ENCODE measurements around the gene MSRB3.
"Not testable (repeated sequence)": the region's sequence is repeated elsewhere in the genome, so short reads cannot be mapped to it uniquely, and the experiment has no call there.

Gene MSRB3

GRCh38 chr12:65278576-65279368 is at the start of gene MSRB3:
Gene MSRB3 (plus strand): TSS chr12:65278683. CDS start chr12:65308580, 29,897 bp downstream.
- peak; percentile 79 for DNase-seq (ENCODE audit: low spot score)

GRCh38 chr12:65229441-65229840 is 49.0 kb upstream of the MSRB3 start:
- no peak for DNase-seq (ENCODE audit: low spot score)

- DNase-seq (ENCODE audit: low spot score): no peak
Measured at GRCh38 chr12:65232476-65233077, 45.9 kb upstream of the MSRB3 start.

- DNase-seq (ENCODE audit: low spot score): no peak
Measured at GRCh38 chr12:65237153-65237552, 41.3 kb upstream of the MSRB3 start.

DNA sequence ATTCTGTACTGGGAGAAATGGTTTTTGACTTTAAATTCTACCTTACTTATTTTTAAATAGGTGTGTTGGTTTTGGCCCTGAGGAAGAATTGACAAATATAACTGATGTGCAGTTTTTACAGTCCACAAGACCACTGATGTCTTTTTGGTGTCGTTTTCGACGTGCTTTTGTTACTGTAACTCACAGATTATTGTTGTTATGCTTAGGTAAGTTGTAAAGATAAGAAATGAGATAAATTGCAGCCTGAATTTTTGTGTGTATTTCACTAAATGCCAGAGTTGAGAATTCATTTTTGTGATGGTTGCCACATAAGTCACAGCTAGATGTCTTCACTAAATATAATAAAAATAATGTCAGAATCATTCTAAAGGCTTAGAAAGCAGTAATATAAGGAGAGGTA is 39.9 kb upstream of the MSRB3 start:
- no peak for DNase-seq (ENCODE audit: low spot score)

- no peak for DNase-seq (ENCODE audit: low spot score)
Measured at GRCh38 chr12:65248656-65249633, 29.5 kb upstream of the MSRB3 start.

GRCh38 chr12:65252515-65252914 is 26.0 kb upstream of the MSRB3 start:
- DNase-seq (ENCODE audit: low spot score): no peak

GRCh38 chr12:65257986-65258385 is 20.5 kb upstream of the MSRB3 start:
- no peak for DNase-seq (ENCODE audit: low spot score)

- DNase-seq (ENCODE audit: low spot score): no peak
Measured at GRCh38 chr12:65259501-65259900, 19.0 kb upstream of the MSRB3 start.

GRCh38 chr12:65263777-65264176 is 14.7 kb upstream of the MSRB3 start:
- DNase-seq (ENCODE audit: low spot score): no peak

DNA sequence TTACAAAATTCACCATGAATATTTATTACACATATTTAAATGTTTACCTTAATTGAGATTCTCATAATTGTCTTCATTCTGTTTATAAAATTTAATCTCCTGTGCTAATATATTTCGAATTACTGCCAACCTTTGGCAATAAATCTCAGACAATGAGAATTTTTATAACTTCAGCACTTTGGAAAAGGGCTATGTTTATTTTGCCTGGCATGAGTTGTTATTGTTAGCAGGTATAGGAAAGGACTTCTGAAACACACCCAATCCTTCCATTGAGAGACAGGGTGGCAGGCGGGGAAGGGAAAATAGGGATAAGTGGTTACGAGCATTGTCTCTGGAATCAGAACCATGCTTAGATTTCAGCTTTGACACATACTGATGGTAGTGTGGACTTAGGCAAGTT is 12.1 kb upstream of the MSRB3 start:
- no peak for DNase-seq (ENCODE audit: low spot score)

DNA sequence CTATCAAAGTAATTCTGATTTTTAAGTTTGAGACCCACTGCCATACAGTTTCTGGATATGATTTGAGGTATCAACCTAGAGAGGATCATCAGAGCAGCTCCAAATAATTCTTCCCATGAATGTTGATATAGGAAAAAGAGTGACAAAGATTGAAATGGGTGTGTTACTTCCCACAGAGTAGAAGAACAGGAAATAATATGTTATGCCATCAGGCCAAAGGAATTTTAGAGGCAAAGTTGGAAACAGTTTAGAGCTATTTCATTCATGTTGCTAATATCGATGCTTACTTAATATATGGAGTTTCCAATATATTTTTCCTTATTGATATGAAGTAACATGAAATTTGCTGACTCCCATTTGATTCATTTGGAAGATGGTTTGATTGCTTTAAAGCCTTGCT is 8.9 kb upstream of the MSRB3 start:
- DNase-seq (ENCODE audit: low spot score): no peak

DNA sequence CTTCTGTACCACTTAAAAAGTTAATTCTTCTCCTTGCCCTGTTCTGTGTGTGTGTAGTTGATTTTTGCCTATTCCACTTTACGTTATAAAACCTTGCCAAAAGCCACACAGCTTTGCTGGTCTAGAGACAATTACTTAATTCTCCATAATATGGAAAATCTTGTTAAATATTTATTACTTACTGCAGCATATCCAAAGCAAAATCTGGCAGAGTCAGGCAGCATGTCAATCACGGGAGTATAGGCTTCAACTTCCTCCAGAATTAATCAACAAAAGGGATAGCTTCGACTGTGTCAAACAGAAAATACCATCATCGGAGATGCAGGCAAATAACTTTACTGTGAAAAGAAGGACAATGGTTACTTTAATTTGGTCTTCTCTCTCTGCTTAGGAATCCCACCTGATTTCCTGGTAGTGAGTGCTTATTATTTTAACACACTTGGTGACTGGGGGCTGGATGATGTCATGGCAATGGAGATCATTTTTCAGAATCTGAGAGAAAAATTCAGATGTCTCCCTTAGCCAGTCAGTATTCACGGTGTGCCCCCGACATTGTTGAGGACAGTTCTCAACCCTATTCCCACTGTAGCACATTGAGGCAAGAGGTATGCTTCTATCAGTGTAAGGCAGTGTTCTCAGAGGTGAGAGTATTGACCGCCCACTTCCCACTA is 3.7 kb upstream of the MSRB3 start:
- DNase-seq (ENCODE audit: low spot score): no peak

GRCh38 chr12:65275627-65276026 is 2.9 kb upstream of the MSRB3 start:
- no peak for DNase-seq (ENCODE audit: low spot score)

GRCh38 chr12:65276916-65277530 is 1.5 kb upstream of the MSRB3 start:
- DNase-seq (ENCODE audit: low spot score): no peak

- DNase-seq (ENCODE audit: low spot score): no peak
Measured at GRCh38 chr12:65277994-65278575, 398 bp upstream of the MSRB3 start.

DNA sequence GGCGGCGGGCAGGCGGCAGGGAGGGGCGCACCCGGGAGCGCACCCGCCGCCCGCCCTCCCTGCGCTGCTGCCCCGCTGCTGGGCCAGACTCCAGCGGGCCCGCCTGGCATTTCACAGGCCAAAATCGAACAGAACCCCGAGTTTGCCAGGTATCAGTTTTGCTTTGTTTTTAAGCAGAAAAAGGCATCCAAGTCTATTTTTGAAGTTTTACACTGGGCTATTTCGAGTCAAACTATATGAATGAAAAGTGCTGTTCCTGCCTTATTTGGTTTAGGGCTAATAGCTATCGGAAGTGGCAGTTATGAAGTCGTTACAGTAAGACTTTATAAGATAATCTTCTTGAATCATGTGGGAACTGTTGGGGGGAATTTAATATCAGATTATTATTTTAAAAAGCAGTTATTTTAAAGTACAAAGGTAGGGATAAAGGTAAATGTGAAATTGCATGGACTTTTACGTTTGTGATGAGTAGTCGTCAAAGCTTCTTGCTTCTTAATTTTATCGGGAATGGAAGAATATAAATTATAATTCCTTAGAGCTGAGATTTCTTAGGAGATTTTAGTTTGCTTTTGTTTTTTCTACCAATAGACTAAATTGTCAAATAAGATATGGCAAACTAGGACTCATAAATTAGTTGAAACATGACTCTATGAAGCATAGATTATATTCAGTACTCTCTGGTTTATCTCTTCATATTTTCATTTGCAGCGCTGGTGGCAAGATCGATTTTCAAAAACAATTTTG is 1.1 kb downstream of the MSRB3 start:
- no peak for DNase-seq (ENCODE audit: low spot score)

DNA sequence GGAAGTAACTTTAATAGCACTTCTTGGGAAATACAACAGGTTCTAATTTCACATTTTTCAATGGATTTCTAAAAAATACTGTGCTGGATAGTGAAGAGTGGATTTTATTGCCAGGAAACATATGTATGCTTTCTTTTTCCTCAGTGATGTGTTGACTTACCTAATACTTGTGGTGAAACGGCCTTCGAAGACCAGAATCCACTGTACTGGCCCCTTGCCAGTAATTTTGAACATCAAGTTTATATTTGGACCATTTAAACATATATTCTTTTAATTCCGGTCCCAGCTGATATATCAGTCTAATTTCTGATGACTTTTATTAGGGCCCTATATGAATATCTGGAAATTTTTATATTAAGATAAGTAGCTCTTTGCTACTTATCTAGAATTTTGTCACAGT is 1.8 kb downstream of the MSRB3 start:
- DNase-seq (ENCODE audit: low spot score): no peak

DNA sequence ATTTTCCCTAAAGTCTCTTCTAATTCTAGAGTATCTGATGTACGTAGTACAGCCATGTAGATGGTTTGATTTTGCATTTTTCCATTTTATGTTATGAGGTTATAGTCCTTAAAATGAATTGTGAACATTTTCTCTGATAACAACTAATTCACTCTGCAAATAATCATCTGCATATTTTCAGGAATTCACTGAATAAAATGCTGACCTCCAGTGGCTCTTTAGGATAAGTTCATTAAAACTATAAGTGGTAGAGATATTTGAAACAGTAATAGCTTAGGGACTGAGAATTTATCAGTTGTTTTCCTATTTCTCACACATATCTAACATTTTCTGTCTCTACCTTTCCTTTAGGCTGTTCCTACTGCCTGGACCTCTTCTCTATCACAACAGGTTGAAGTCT is 4.4 kb downstream of the MSRB3 start:
- no peak for DNase-seq (ENCODE audit: low spot score)

- not testable (repeated sequence) for DNase-seq (ENCODE audit: low spot score)
Measured at GRCh38 chr12:65285532-65285931, 7.0 kb downstream of the MSRB3 start.

All from HuH-7.5 (cell line).